HG02571 (cell line): ENCODE data around the gene PDIA4.
"Not testable (repeated sequence)": the region's sequence is repeated elsewhere in the genome, so short reads cannot be mapped to it uniquely, and the experiment has no call there.

Source experiments
- ATAC-seq: cut with Tn5 transposase; IDR thresholded peaks from one replicate; pipeline ENCODE4 v1.9.1; 2021; ENCODE audit warnings: mild to moderate bottlenecking, moderate library complexity; ENCODE audit not compliant: unreplicated experiment

Gene PDIA4

GRCh38 chr7:149028346-149029109, at the start of gene PDIA4:
Gene PDIA4, minus strand, starts transcription at chr7:149028505. Its CDS starts 97 bp downstream, at chr7:149028408.
- ATAC-seq: peak; percentile 89

GRCh38 chr7:149077594-149077993, 49.3 kb upstream of the PDIA4 start:
- ATAC-seq: no peak

- ATAC-seq: no peak
These were observed 47.0 kb upstream of the PDIA4 start for GRCh38 chr7:149075286-149075685.

GRCh38 chr7:149074116-149074885, 46.0 kb upstream of the PDIA4 start:
- no peak for ATAC-seq

- no peak for ATAC-seq
These were observed 44.1 kb upstream of the PDIA4 start for GRCh38 chr7:149072438-149072775.

- no peak for ATAC-seq
These were observed 43.5 kb upstream of the PDIA4 start for GRCh38 chr7:149071641-149072437.

GRCh38 chr7:149071182-149071635, 42.9 kb upstream of the PDIA4 start:
- ATAC-seq: no peak

GRCh38 chr7:149070372-149071125, 42.2 kb upstream of the PDIA4 start:
- no peak for ATAC-seq

GRCh38 chr7:149067869-149068268, 39.6 kb upstream of the PDIA4 start:
- no peak for ATAC-seq

GRCh38 chr7:149063476-149063875, 35.2 kb upstream of the PDIA4 start:
- no peak for ATAC-seq

- not testable (repeated sequence) for ATAC-seq
These were observed 34.1 kb upstream of the PDIA4 start for GRCh38 chr7:149062217-149062899.

GRCh38 chr7:149060156-149060555, 31.9 kb upstream of the PDIA4 start:
- ATAC-seq: no peak

- ATAC-seq: no peak
These were observed 25.6 kb upstream of the PDIA4 start for GRCh38 chr7:149053885-149054284.

- ATAC-seq: no peak
These were observed 25.1 kb upstream of the PDIA4 start for GRCh38 chr7:149053384-149053783.

GRCh38 chr7:149050941-149051340, 22.6 kb upstream of the PDIA4 start:
- ATAC-seq: no peak

- ATAC-seq: no peak
These were observed 20.5 kb upstream of the PDIA4 start for GRCh38 chr7:149048805-149049204.

GRCh38 chr7:149046416-149046815, 18.1 kb upstream of the PDIA4 start:
- no peak for ATAC-seq

GRCh38 chr7:149043936-149044335, 15.6 kb upstream of the PDIA4 start:
- no peak for ATAC-seq

- no peak for ATAC-seq
These were observed 13.0 kb upstream of the PDIA4 start for GRCh38 chr7:149041350-149041749.

GRCh38 chr7:149038641-149039040, 10.3 kb upstream of the PDIA4 start:
- ATAC-seq: not testable (repeated sequence)
